HG02763 (cell line): Measurements from ENCODE around the gene OS9.
"Not testable (repeated sequence)": the region's sequence is repeated elsewhere in the genome, so short reads cannot be mapped to it uniquely, and the experiment has no call there.

Source experiments
- ATAC-seq: cut with Tn5 transposase; IDR thresholded peaks from one replicate; pipeline ENCODE4 v1.9.1; 2021; ENCODE audit warnings: mild to moderate bottlenecking, moderate library complexity; ENCODE audit not compliant: unreplicated experiment

Gene OS9

GRCh38 chr12:57721846-57722608, 28.1 kb downstream of the OS9 start:
- not testable (repeated sequence) for ATAC-seq

- ATAC-seq, result no peak
These were observed 29.0 kb downstream of the OS9 start for GRCh38 chr12:57722716-57723629.

DNA sequence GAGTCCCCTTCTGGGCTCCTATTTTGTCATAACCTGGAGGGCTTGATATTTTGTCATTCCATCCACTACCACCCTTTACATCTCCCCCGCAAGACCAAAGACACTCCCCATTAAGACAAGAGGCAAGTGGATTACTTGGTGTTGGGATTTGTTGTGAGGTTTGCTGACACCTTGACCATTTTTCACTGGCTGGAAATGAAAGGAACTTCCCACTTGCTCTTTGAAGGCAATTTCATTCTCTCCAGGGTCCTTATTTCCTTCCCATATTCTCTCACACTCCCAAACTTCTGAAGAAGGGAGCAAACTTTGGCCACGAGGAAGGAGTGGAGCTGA, 29.7 kb downstream of the OS9 start:
- no peak for ATAC-seq

GRCh38 chr12:57724003-57724935, 30.3 kb downstream of the OS9 start:
- ATAC-seq, result no peak

DNA sequence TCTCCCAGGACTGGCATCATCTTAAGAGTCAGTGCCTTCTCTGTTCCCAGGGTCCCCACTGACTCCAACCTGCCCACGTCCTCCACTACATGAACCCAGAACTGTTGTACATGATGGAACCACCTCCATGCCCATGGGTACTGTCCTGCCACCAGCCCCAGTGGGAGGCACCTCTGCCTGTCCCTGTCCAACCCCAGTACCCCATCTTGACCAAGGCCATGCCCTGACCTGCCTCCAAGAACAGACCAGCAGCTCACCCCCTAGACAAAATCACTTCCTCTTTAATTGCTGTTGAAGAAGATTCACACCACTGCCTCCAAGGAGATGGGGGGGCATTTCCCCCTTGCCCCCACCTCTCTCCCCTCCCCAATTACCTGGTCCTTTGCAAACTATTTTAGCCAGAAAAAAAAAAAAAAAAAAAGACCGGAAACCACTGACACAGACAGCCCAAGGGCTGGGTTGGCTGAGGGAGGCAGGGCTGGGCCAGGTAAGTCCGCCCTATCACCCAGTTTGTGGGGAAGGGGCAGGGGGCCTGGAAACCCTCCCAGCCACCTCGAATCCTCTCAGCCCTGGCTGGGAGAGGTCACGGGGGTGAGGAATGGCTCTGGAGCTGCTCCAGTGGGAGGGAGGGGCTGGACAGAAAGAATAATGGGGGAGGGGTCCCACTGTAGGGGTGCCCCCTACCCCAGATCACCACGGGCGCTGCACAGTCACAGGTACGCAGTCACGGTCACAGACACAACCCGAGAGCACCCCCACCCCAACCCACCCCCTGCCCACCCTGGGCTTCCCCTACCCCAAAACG, 31.2 kb downstream of the OS9 start:
- ATAC-seq, result no peak

DNA sequence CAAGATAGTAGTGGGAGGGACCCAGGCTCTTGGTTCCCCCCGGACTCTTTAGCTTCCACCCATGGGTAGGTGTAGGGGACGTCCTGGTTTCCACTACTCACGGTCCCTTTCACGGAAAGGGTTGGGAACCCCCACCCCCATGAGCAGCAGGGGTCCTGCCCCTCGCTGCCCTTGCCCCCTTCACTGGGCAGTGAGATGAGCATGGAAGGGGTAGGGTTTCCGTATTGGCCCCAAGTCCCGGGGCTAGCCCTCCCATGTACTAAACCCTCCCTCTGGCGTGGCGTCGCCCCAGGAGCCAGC, 31.9 kb downstream of the OS9 start:
- ATAC-seq, result no peak

DNA sequence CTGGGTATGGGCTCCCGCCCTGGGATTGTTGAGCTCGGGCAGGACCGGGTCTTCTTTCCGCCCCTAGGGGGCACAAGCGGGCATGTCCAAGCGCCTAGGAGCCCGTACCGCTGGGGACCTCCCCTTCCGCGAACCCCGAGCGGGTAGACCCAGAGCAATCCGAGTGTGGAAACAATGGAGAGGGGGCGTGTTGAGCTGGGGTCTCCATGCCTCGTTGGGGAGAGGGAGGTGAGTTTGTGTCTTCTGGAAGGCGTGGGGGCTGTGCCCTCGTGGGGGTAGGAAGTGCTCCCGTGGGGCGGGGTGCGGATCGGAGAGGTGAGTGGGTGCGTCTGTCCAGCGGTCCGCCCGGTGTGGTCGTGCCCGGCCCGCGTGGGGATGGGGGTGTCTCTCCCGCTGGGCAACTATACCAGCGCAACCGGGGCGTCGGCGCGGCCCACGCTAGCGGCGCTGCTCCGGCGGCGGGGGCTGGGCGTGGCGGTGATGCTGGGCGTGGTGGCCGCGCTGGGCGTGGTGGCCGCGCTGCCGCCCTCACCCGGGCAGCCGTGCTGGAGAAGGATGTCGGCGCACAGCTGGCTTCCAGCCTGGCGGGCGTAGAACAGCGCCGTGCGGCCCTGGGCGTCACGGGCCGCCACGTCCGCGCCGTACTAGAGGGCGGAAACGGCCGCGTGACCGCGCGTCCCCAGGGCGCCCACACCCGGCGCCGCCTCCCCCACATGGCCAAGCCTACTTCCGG, 32.4 kb downstream of the OS9 start:
- no peak for ATAC-seq

GRCh38 chr12:57726884-57727757, 33.2 kb downstream of the OS9 start:
- no peak for ATAC-seq

DNA sequence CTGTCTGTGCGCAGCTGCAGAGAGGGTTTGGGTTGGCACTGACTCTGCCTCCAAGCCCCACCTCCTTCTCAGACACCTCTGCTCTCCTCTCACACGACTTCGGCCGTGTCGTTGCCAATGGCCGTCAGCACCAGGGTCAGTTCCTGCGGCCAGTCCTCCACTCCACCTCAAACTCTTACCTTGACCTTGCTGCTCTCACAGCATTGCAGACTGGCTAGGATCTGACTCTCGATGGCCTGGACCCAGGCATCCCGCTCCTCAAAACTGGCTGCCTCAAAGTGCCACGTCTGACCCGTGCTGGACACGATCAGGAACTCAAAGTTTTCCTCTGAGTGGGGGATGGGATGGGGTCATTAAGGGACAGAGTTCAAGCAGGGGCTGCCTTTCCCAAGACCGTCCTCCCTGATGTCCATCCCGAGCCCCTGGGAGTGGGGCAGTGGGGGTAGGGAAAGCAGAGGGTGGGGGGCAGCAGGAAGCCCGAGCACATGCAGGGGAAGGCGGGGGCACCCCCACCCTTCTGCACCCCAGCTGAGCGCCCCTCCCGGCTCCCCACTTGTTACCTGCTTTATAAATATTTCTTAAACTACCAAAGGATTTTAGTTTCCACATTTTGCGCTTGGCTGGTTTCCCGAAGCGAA, 33.9 kb downstream of the OS9 start:
- no peak for ATAC-seq

GRCh38 chr12:57729321-57729844, 35.5 kb downstream of the OS9 start:
- no peak for ATAC-seq

GRCh38 chr12:57730336-57731067, 36.6 kb downstream of the OS9 start:
- no peak for ATAC-seq

DNA sequence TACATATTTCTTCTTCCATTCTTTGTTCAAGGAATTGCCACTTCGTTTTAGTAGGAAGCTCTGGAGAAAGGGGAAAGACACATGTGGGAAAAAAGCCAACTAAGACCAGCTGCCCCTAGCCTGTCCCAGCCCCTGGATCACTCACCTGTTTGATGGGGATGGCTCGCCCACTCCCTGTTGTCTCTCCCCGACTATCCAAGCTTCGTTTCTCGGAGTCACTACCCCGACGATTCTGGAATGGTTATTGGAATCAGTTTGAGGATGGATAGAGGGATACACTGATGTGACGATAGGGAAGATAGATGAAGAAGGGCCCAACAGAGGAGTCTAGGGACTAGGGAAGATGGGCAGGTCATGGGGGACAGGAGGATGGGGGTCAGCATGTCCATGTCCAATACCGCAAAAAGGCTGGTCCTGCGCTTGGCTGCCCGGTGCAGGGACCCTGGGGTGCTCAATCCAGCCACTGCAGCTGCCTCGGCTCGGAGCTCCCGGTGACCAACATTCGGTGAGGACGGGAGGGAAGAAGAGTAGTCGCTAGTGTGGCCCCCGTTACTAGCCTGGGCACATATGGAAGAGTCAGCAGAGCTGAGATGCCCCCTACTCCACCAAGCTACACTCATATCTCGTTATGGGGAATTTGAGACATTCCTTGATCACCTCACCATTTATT, 37.6 kb downstream of the OS9 start:
- no peak for ATAC-seq

DNA sequence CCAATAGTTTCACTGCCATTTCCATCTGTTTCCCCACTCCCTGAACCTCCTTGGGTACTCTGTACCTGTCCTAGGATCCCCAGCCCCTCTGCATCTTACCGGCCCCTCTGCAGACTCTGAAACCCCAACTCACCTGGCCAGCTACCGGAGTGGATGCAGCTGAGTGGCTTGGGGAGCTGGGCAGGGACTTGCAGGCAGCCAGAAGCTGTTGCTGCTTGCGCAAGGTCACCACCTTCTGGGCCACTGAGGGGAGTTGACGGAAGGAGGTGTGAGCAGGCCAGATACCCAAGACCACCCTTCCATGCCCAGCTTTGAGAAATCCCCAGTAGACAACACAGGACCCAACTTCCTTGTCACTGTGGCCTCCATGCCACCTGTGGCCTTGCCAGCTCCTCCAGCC, 38.3 kb downstream of the OS9 start:
- ATAC-seq, result no peak

GRCh38 chr12:57732726-57733593, 39.0 kb downstream of the OS9 start:
- ATAC-seq, result no peak

- ATAC-seq, result no peak
These were observed 40.0 kb downstream of the OS9 start for GRCh38 chr12:57733928-57734327.

- no peak for ATAC-seq
These were observed 40.7 kb downstream of the OS9 start for GRCh38 chr12:57734591-57734990.
